ENCODE measurements around the gene PISD.
"Not testable (repeated sequence)": the region's sequence is repeated elsewhere in the genome, so short reads cannot be mapped to it uniquely, and the experiment has no call there.

Gene PISD

GRCh38 chr22:31612891-31613285 lies 49.1 kb downstream of the PISD start:
- no peak overlapping the region for H3K4me3 ChIP-seq (ENCODE audit: low read depth, low read length)
- no peak for DNase-seq (ENCODE audit: low read depth)

GRCh38 chr22:31611061-31611760 lies 50.8 kb downstream of the PISD start:
- H3K4me3 ChIP-seq (ENCODE audit: low read depth, low read length), result no peak overlapping the region
- DNase-seq (ENCODE audit: low read depth), result no peak

GRCh38 chr22:31610611-31611010 lies 51.4 kb downstream of the PISD start:
- no peak for DNase-seq (ENCODE audit: low read depth)
- no peak overlapping the region for H3K4me3 ChIP-seq (ENCODE audit: low read depth, low read length)

DNA sequence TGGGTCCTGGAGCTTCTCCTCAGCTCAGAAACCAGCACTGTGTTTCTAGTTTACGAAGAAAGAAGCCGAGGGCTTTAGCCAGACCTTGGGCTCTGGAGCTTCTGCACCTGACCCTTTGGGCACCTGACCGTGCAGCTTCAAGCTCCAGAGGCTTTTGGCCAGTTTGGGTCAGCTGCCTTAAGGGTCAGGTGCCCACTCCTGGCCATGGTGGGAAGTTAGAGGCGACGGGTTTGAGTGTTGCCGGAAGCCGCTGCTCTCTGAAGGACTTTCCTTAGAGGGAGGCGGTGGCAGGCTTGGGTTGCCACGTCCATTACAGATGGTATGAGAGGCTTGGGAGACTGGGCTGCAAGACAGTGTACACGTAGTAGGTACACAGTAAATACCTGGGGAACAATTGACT lies 52.3 kb downstream of the PISD start:
- DNase-seq (ENCODE audit: low read depth), result no peak

GRCh38 chr22:31607696-31608095 lies 54.3 kb downstream of the PISD start:
- DNase-seq (ENCODE audit: low read depth), result no peak

More for the DNA sequence above, 52.3 kb downstream of the PISD start:
- no peak overlapping the region for H3K4me3 ChIP-seq (ENCODE audit: low read depth, low read length)

GRCh38 chr22:31605851-31606585 lies 56.0 kb downstream of the PISD start:
- H3K4me3 ChIP-seq (ENCODE audit: low read depth, low read length), result no peak overlapping the region
- no peak for DNase-seq (ENCODE audit: low read depth)

More at GRCh38 chr22:31607696-31608095, 54.3 kb downstream of the PISD start:
- no peak overlapping the region for H3K4me3 ChIP-seq (ENCODE audit: low read depth, low read length)

DNA sequence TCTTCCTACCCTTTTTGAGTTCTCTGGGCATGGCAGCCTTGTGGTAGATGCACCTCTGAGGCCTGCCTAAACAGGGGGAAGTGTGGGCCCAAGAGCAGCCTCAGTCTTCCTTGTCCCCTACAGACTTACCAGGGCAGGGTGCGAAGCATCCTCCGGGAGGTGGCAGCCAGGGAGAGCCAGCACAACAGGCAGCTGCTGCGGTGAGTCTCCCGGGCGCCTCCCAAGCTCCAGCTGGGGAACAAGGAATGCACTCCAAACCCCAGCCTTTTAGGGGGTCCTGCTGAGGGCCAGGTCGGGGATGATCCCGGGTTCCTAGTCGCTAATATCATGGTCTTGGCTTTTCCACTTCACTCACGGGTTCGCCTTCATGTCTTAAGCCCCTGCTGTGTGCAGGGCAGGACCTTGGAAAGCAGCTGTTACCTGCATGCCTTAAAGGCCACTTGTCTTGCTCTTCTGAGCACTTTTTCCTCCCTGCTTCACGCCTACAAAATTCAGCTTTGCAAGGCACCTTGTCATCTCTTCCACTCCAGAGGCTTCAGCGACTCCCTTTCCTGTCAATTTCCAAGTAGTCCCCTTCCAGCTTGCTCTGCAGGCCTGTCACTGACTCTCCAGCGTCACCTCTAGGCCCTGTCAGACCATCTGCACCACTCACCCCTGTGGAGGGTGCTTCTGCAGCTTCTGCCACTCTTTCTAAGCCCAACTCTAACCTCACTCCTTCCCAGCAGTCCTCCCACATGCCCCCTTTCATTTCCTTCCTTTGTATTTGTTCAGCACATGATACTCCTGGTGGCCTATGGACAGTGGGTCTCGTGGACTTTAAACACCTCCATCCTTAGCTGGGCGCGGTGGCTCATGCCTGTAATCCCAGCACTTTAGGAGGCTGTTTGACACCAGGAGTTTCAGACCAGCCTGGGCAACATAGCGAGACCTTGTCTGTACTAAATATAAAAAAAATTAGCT lies 57.0 kb downstream of the PISD start:
- H3K4me3 ChIP-seq (ENCODE audit: low read depth, low read length), result no peak overlapping the region
- DNase-seq (ENCODE audit: low read depth), result no peak

DNA sequence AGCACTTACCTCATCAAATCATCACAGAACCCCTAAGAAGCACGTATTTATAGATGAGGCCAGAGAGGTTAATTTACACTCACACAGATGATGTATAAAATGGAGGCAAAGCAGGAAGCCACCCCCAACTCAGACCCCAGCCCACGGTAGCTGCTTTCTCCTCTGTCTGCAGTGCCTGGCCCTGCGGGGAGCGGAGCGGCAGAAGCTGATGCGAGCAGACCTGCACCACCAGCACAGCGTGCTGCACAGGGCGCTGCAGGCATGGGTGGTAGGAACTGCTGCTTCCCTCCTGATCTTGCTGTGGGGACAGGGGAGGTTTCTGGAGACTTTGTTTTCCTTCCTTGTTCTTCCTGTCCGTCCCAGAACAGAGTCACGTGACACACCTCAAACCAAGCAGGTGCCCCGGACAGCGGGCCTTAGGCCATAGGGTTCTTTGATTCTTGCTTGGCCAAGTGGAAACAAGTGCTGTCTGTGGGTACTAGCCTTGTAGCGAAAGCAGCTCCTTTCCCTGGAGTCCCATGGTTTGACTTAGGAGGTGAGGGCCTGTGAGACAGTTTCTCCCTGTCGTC lies 57.8 kb downstream of the PISD start:
- no peak overlapping the region for H3K4me3 ChIP-seq (ENCODE audit: low read depth, low read length)
- no peak for DNase-seq (ENCODE audit: low read depth)

DNA sequence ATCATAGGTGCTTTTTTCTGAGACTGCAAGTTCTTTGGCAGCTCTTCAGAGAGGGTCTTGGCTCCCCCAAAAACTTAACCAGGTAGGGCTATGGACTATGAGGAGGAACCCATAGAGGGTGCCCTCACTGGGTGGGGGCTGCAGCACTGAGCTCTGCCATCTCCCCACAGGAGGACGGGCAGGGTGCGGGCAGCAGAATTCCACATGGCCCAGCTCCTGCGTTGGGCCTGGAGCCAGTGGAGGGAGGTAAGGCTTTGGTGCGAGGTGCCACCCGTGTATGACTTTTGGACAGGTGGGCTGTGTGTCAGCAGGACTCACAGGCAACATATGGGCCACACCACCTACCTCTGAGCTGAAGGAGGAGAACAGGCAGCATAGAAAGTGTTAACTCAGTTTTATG lies 58.4 kb downstream of the PISD start:
- DNase-seq (ENCODE audit: low read depth), result no peak

DNA sequence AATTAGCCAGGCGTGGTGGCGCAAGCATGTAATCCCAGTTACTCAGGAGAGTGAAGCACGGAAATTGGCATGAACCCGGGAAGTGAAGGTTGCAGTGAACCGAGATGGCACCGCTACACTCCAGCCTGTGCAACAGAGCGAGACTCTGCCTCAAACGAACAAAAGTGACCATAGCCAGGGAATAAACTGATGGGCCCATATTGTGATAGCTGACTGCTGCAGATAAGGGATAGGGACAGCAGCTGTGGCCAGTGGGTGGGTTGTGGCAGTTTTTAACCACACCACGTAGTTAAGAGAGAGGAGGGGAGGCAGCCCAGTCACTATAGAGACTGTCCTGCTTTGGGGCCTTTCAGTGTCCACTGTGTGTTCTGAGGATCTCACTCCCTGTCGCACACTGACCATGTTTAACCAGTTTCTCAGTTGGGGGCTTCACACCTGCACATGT lies 58.9 kb downstream of the PISD start:
- no peak overlapping the region for H3K4me3 ChIP-seq (ENCODE audit: low read depth, low read length)
- no peak for DNase-seq (ENCODE audit: low read depth)

More for the DNA sequence above, 58.4 kb downstream of the PISD start:
- H3K4me3 ChIP-seq (ENCODE audit: low read depth, low read length), result no peak overlapping the region

- peak; percentile 87 for DNase-seq (ENCODE audit: low read depth)
- no peak overlapping the region for H3K4me3 ChIP-seq (ENCODE audit: low read depth, low read length)
Observed at GRCh38 chr22:31602259-31602952, 59.6 kb downstream of the PISD start.

DNA sequence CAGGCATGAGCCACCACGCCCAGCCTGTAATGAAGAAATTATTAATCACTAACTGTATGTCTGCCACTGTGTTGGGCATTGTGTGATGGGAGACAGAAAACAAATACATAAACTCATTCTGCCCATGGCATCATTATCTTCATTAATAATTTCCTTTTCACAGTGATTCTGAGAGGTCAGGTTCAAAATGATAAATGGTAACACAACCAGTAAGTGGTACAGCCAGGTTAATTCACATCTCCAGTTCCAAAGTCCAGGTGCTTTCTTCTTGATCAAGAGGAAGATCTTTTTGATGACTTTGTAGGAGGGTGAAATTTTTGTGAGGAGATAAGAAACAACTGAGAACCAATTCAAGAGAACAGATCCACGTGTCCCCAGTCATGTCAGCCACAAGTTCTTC lies 66.7 kb downstream of the PISD start:
- no peak for DNase-seq (ENCODE audit: low read depth)
- H3K4me3 ChIP-seq (ENCODE audit: low read depth, low read length), result no peak overlapping the region

DNA sequence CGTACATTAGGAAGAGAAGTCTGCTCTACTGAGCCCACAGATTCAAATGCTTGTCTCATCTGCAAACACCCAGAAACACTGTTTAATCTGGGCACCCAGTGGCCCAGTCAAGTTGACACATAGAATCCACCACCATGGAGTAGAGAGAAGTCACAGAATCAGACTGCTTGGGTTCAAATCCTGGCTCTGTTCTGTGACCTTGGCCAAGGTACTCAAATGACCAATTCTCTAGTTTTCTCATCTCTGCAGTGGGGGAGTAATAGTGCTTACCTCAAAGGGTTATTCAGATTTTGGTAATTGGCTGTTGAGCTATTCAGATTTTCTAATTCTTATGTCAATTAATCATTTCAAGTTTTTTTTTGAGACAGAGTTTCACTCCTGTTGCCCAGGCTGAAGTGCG lies 71.9 kb downstream of the PISD start:
- not testable (repeated sequence) for DNase-seq (ENCODE audit: low read depth); H3K4me3 ChIP-seq (ENCODE audit: low read depth, low read length)

- no peak for DNase-seq (ENCODE audit: low read depth)
- H3K4me3 ChIP-seq (ENCODE audit: low read depth, low read length), result no peak overlapping the region
Observed at GRCh38 chr22:31588970-31589675, 72.9 kb downstream of the PISD start.

GRCh38 chr22:31586137-31586920 lies 75.7 kb downstream of the PISD start:
- H3K4me3 ChIP-seq (ENCODE audit: low read depth, low read length), result no peak overlapping the region
- peak; percentile 84 for DNase-seq (ENCODE audit: low read depth)

GRCh38 chr22:31585161-31585859 lies 76.7 kb downstream of the PISD start:
- peak; percentile 76 for DNase-seq (ENCODE audit: low read depth)
- no peak overlapping the region for H3K4me3 ChIP-seq (ENCODE audit: low read depth, low read length)

DNA sequence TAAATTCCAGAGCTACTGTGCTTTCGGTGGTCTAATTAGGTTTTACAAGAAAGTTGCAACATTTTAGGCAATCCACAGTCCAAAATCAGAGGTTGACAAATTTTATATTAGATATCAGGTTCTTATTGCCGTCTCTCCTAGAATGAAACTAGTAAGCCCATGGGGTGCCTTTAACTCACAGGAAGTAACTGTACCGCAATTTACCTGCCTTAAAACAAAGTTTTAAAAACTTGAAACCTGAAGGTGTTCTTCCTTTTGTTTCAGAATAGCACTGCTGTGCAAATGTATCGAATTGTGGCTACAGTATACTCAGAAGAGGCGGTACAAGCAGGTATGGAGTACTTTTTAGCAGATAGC lies 77.2 kb downstream of the PISD start:
- no peak for DNase-seq (ENCODE audit: low read depth)
- H3K4me3 ChIP-seq (ENCODE audit: low read depth, low read length), result no peak overlapping the region

Data from skeletal muscle cell (primary cell).